ENCODE results near the gene WDPCP.

WDPCP gene

GRCh38 chr2:63272560-63272959 lies 315.7 kb downstream of the WDPCP start:
- Histone ChIP-seq H3K36me3 (ENCODE audit: insufficient read depth, low read length) (no peaks in the 10 kb centered on the region), H3K9ac (ENCODE audit: insufficient read length) (no peak overlapping the region), H3K27ac (no peak overlapping the region), H3K9me3 (ENCODE audit: low read depth, low read length) (no peaks in the 10 kb centered on the region), H3K4me3 (no peak overlapping the region)
- DNase-seq (ENCODE audit: low read depth, low spot score), result no peak
- no peak for TF ChIP-seq FOXP2 (optimal IDR thresholded peaks at IDR 0.05; ENCODE audit: control extremely low read depth, extremely low read length, insufficient read depth)

GRCh38 chr2:63270717-63271116 lies 317.6 kb downstream of the WDPCP start:
- Histone ChIP-seq H3K9ac (ENCODE audit: insufficient read length) (no peak overlapping the region), H3K27ac (no peak overlapping the region), H3K9me3 (ENCODE audit: low read depth, low read length) (no peaks in the 10 kb centered on the region), H3K4me3 (no peak overlapping the region), H3K36me3 (ENCODE audit: insufficient read depth, low read length) (no peaks in the 10 kb centered on the region)
- DNase-seq (ENCODE audit: low read depth, low spot score), result no peak
- TF ChIP-seq EZH2 (IDR thresholded peaks at IDR 0.05), result no peak
- no peak for TF ChIP-seq POLR2AphosphoS5 (IDR thresholded peaks at IDR 0.05; ENCODE audit: borderline replicate concordance, low read depth, low read length)
- no peak for TF ChIP-seq FOXP2 (optimal IDR thresholded peaks at IDR 0.05; ENCODE audit: control extremely low read depth, extremely low read length, insufficient read depth)

- H3K9ac ChIP-seq (ENCODE audit: insufficient read length), result no peak overlapping the region
- no peak for TF ChIP-seq POLR2AphosphoS5 (IDR thresholded peaks at IDR 0.05; ENCODE audit: borderline replicate concordance, low read depth, low read length)
- no peak for TF ChIP-seq FOXP2 (optimal IDR thresholded peaks at IDR 0.05; ENCODE audit: control extremely low read depth, extremely low read length, insufficient read depth)
- no peak for TF ChIP-seq EZH2 (IDR thresholded peaks at IDR 0.05)
- no peaks in the 10 kb centered on the region for H3K9me3 ChIP-seq (ENCODE audit: low read depth, low read length)
- H3K4me3 ChIP-seq, result no peak overlapping the region
- H3K36me3 ChIP-seq (ENCODE audit: insufficient read depth, low read length), result no peaks in the 10 kb centered on the region
- H3K27ac ChIP-seq, result no peak overlapping the region
- DNase-seq (ENCODE audit: low read depth, low spot score), result no peak
Measured at GRCh38 chr2:63268946-63269345, 319.3 kb downstream of the WDPCP start.

GRCh38 chr2:63261137-63261621 lies 327.1 kb downstream of the WDPCP start:
- H3K9ac ChIP-seq (ENCODE audit: insufficient read length), result no peak overlapping the region
- no peak for TF ChIP-seq EZH2 (IDR thresholded peaks at IDR 0.05)
- no peak for TF ChIP-seq FOXP2 (optimal IDR thresholded peaks at IDR 0.05; ENCODE audit: control extremely low read depth, extremely low read length, insufficient read depth)
- no peak for TF ChIP-seq POLR2AphosphoS5 (IDR thresholded peaks at IDR 0.05; ENCODE audit: borderline replicate concordance, low read depth, low read length)
- H3K36me3 ChIP-seq (ENCODE audit: insufficient read depth, low read length), result no peaks in the 10 kb centered on the region

GRCh38 chr2:63257473-63257872 lies 330.8 kb downstream of the WDPCP start:
- TF ChIP-seq FOXP2 (optimal IDR thresholded peaks at IDR 0.05; ENCODE audit: control extremely low read depth, extremely low read length, insufficient read depth), result no peak
- TF ChIP-seq EZH2 (IDR thresholded peaks at IDR 0.05), result no peak
- Histone ChIP-seq H3K36me3 (ENCODE audit: insufficient read depth, low read length) (no peaks in the 10 kb centered on the region), H3K9ac (ENCODE audit: insufficient read length) (no peak overlapping the region), H3K9me3 (ENCODE audit: low read depth, low read length) (no peaks in the 10 kb centered on the region), H3K4me3 (no peak overlapping the region), H3K27ac (no peak overlapping the region)
- DNase-seq (ENCODE audit: low read depth, low spot score), result no peak

More at GRCh38 chr2:63261137-63261621, 327.1 kb downstream of the WDPCP start:
- no peak overlapping the region for H3K27ac ChIP-seq
- H3K9me3 ChIP-seq (ENCODE audit: low read depth, low read length), result no peaks in the 10 kb centered on the region
- no peak for DNase-seq (ENCODE audit: low read depth, low spot score)
- H3K4me3 ChIP-seq, result no peak overlapping the region

GRCh38 chr2:63249161-63249560 lies 339.1 kb downstream of the WDPCP start:
- no peak overlapping the region for H3K9ac ChIP-seq (ENCODE audit: insufficient read length)
- no peak for DNase-seq (ENCODE audit: low read depth, low spot score)
- TF ChIP-seq FOXP2 (optimal IDR thresholded peaks at IDR 0.05; ENCODE audit: control extremely low read depth, extremely low read length, insufficient read depth) (no peak), EZH2 (IDR thresholded peaks at IDR 0.05) (no peak), POLR2AphosphoS5 (IDR thresholded peaks at IDR 0.05; ENCODE audit: borderline replicate concordance, low read depth, low read length) (no peak)
- H3K36me3 ChIP-seq (ENCODE audit: insufficient read depth, low read length), result no peaks in the 10 kb centered on the region
- H3K9me3 ChIP-seq (ENCODE audit: low read depth, low read length), result no peaks in the 10 kb centered on the region
- no peak overlapping the region for H3K4me3 ChIP-seq
- no peak overlapping the region for H3K27ac ChIP-seq

- H3K27ac ChIP-seq, result no peak overlapping the region
- TF ChIP-seq EZH2 (IDR thresholded peaks at IDR 0.05) (no peak), FOXP2 (optimal IDR thresholded peaks at IDR 0.05; ENCODE audit: control extremely low read depth, extremely low read length, insufficient read depth) (no peak)
- H3K9ac ChIP-seq (ENCODE audit: insufficient read length), result no peak overlapping the region
- no peaks in the 10 kb centered on the region for H3K36me3 ChIP-seq (ENCODE audit: insufficient read depth, low read length)
- H3K4me3 ChIP-seq, result no peak overlapping the region
- no peak for DNase-seq (ENCODE audit: low read depth, low spot score)
- no peaks in the 10 kb centered on the region for H3K9me3 ChIP-seq (ENCODE audit: low read depth, low read length)
Measured at GRCh38 chr2:63242747-63243146, 345.5 kb downstream of the WDPCP start.

GRCh38 chr2:63225964-63226686 lies 362.2 kb downstream of the WDPCP start:
- no peaks in the 10 kb centered on the region for H3K9me3 ChIP-seq (ENCODE audit: low read depth, low read length)
- DNase-seq (ENCODE audit: low read depth, low spot score), result no peak
- H3K4me3 ChIP-seq, result no peak overlapping the region
- H3K36me3 ChIP-seq (ENCODE audit: insufficient read depth, low read length), result no peaks in the 10 kb centered on the region
- no peak overlapping the region for H3K9ac ChIP-seq (ENCODE audit: insufficient read length)
- TF ChIP-seq FOXP2 (optimal IDR thresholded peaks at IDR 0.05; ENCODE audit: control extremely low read depth, extremely low read length, insufficient read depth) (no peak), POLR2AphosphoS5 (IDR thresholded peaks at IDR 0.05; ENCODE audit: borderline replicate concordance, low read depth, low read length) (no peak)
- H3K27ac ChIP-seq, result no peak overlapping the region

Data from SK-N-MC (cell line).